GM23338 (cell line): ENCODE results near the gene COG6. TPM values are rescaled to one million over a fixed set of nuclear protein-coding genes. Genes with fewer than 3 reads are reported as not detected.

ENCODE experiments used
- ATAC-seq: fragments of 200-7000 bp; cut with Tn5 transposase; 3 replicates; pipeline ENCODE4 v1.9.1; 2020
- DNase-seq: peaks from one replicate; pipeline ENCODE4 v3.0.0-alpha.2; 2015; ENCODE audit warnings: low spot score
- H2AFZ ChIP-seq: fragments of 200-600 bp; sonication (generic); 2 replicates; pipeline ENCODE4 v1.8.0; 2016; ENCODE audit warnings: antibody characterized with exemption, mild to moderate bottlenecking, moderate library complexity
- H3F3A ChIP-seq: fragments of 200-600 bp; sonication (generic); replicated peaks from 2 replicates; pipeline ENCODE4 v1.8.0; 2017; ENCODE audit warnings: antibody characterized with exemption, mixed run types, low read depth
- H3K27ac ChIP-seq: fragments of 200-600 bp; sonication (generic); 2 replicates; pipeline ENCODE4 v1.6.1; 2016; ENCODE audit warnings: low read depth
- H3K27me3 ChIP-seq: fragments of 200-600 bp; sonication (generic); 2 replicates; pipeline ENCODE4 v1.8.0; 2016; ENCODE audit warnings: mild to moderate bottlenecking, mixed run types, moderate library complexity; ENCODE audit not compliant: insufficient read depth
- H3K36me3 ChIP-seq: fragments of 200-600 bp; sonication (generic); 2 replicates; pipeline ENCODE4 v1.8.0; 2016; ENCODE audit warnings: mild to moderate bottlenecking; ENCODE audit not compliant: insufficient read depth
- H3K4me1 ChIP-seq: fragments of 200-600 bp; sonication (generic); 2 replicates; pipeline ENCODE4 v1.8.0; 2016; ENCODE audit warnings: mild to moderate bottlenecking, moderate library complexity; ENCODE audit not compliant: insufficient read depth
- H3K4me2 ChIP-seq: fragments of 200-600 bp; sonication (generic); 2 replicates; pipeline ENCODE4 v1.7.1; 2017; ENCODE audit warnings: mixed run types
- H3K4me3 ChIP-seq: fragments of 200-600 bp; sonication (generic); 2 replicates; pipeline ENCODE4 v1.6.1; 2016; ENCODE audit warnings: mixed run types
- H3K79me2 ChIP-seq: fragments of 200-600 bp; sonication (generic); replicated peaks from 2 replicates; pipeline ENCODE4 v1.8.0; 2017; ENCODE audit warnings: mild to moderate bottlenecking; ENCODE audit not compliant: insufficient read depth
- H3K9me2 ChIP-seq: fragments of 200-600 bp; sonication (generic); 2 replicates; pipeline ENCODE4 v1.8.0; 2017; ENCODE audit not compliant: insufficient read depth
- H4K20me1 ChIP-seq: fragments of 200-600 bp; sonication (generic); replicated peaks from 2 replicates; pipeline ENCODE4 v1.8.0; 2017; ENCODE audit warnings: mild to moderate bottlenecking; ENCODE audit not compliant: insufficient read depth
- H3K27ac Mint-ChIP-seq: 2 replicates; pipeline ENCODE4 v1.8.0; 2020; ENCODE audit warnings: inconsistent platforms, mild to moderate bottlenecking, moderate library complexity, mixed read lengths
- H3K27me3 Mint-ChIP-seq: 3 replicates; pipeline ENCODE4 v1.8.0; 2022; ENCODE audit warnings: low read depth, mild to moderate bottlenecking, moderate library complexity, mixed read lengths, inconsistent platforms; ENCODE audit not compliant: insufficient read depth, poor library complexity
- H3K36me3 Mint-ChIP-seq: 3 replicates; pipeline ENCODE4 v1.8.0; 2021; ENCODE audit warnings: low read depth, mild to moderate bottlenecking, inconsistent platforms, moderate library complexity, mixed read lengths
- H3K4me1 Mint-ChIP-seq: 3 replicates; pipeline ENCODE4 v1.8.0; 2020; ENCODE audit warnings: mild to moderate bottlenecking, inconsistent platforms, mixed read lengths
- H3K4me3 Mint-ChIP-seq: 3 replicates; pipeline ENCODE4 v1.8.0; 2021; ENCODE audit warnings: moderate library complexity, mild to moderate bottlenecking, inconsistent platforms, mixed read lengths
- H3K9me3 Mint-ChIP-seq: 3 replicates; pipeline ENCODE4 v1.8.0; 2020; ENCODE audit warnings: moderate library complexity, mild to moderate bottlenecking, inconsistent platforms, mixed read lengths
- CREB1 ChIP-seq: fragments of 250-450 bp; sonication (Bioruptor Pico); IDR thresholded peaks from 2 replicates; pipeline ENCODE4 v1.5.0; 2020; ENCODE audit warnings: low read depth, mild to moderate bottlenecking, moderate library complexity
- CTCF ChIP-seq, 2 experiments: fragments of 200-600 bp in 1 of 2; sonication (generic) in 1 of 2; conservative IDR thresholded peaks; 2 replicates each; pipeline versions ENCODE4 v1.5.1 to v1.6.1; 2016 to 2017; ENCODE audit warnings: antibody characterized with exemption in 2 of 2, low read depth in 2 of 2, mild to moderate bottlenecking in 2 of 2, moderate library complexity in 1 of 2
- ETS1 ChIP-seq: IDR thresholded peaks from 2 replicates; pipeline ENCODE4 v1.6.1; 2016; ENCODE audit warnings: antibody characterized with exemption
- EZH2 ChIP-seq: fragments of 200-600 bp; sonication (generic); IDR thresholded peaks from one replicate; pipeline ENCODE4 v1.8.0; 2017; ENCODE audit warnings: antibody characterized with exemption, mild to moderate bottlenecking, low read depth; ENCODE audit not compliant: unreplicated experiment
- EZH2phosphoT487 ChIP-seq: fragments of 200-600 bp; sonication (generic); IDR thresholded peaks from one replicate; pipeline ENCODE4 v1.8.1; 2018; ENCODE audit warnings: antibody characterized with exemption; ENCODE audit not compliant: unreplicated experiment
- JUNB ChIP-seq: IDR thresholded peaks from one replicate; pipeline ENCODE4 v1.6.1; 2016; ENCODE audit warnings: antibody characterized with exemption; ENCODE audit not compliant: unreplicated experiment
- NANOG ChIP-seq: IDR thresholded peaks from 2 replicates; pipeline ENCODE4 v1.6.1; 2016; ENCODE audit warnings: antibody characterized with exemption, borderline replicate concordance
- POLR2AphosphoS5 ChIP-seq: IDR thresholded peaks from 2 replicates; pipeline ENCODE4 v1.6.1; 2016; ENCODE audit warnings: antibody characterized with exemption, low read depth
- STAT1 ChIP-seq: IDR thresholded peaks from one replicate; pipeline ENCODE4 v1.6.1; 2016; ENCODE audit warnings: antibody characterized with exemption; ENCODE audit not compliant: unreplicated experiment
- ZNF114 ChIP-seq: fragments of 250-450 bp; sonication (Bioruptor Pico); IDR thresholded peaks from 2 replicates; pipeline ENCODE4 v1.5.0; 2020; ENCODE audit warnings: mild to moderate bottlenecking, moderate library complexity
- ZNF331 ChIP-seq: fragments of 250-450 bp; sonication (Bioruptor Pico); IDR thresholded peaks from 2 replicates; pipeline ENCODE4 v1.5.0; 2020; ENCODE audit warnings: low read depth, mild to moderate bottlenecking, moderate library complexity
- ZNF462 ChIP-seq: fragments of 250-450 bp; sonication (Bioruptor Pico); IDR thresholded peaks from 2 replicates; pipeline ENCODE4 v1.5.0; 2020; ENCODE audit warnings: mild to moderate bottlenecking, moderate library complexity
- polyA plus RNA-seq: library from polyadenylated mRNA; unstranded; fragments of >200 nt; fragmentation: Nextera tagmentation; extraction: Ambion mirVana; gene quantifications from 2 replicates; pipeline ENCODE4 v1.2.1, GENCODE V29; 2016
- total RNA-seq: library from RNA; depleted of rRNA; stranded (reverse); fragments of >200 nt; shearing (Covaris generic); gene quantifications from 2 replicates; pipeline ENCODE4 v1.2.3, GENCODE V29; 2014

Gene COG6
- total and polyA plus RNA-seq, 2 experiments from 2014 or later: 10.0 to 23.6 TPM

DNA sequence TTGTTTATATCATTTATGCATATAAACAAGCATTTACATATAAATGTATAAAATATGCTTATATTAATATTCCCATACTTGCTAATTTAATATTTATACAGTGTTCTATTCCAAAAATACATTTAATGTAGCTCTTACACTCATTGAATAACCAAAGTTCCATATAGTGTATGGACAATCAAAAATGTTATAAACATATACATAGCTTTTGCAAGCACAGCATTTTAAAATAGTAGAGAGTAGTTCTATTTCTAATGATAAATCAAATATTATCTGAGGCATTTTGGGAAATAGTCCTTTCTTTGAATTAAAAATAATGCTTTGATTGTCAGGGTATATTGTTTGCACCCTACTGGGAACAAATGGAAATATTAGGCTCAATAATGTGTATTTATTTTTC, 22.5 kb upstream of the COG6 start:
- Mint-ChIP-seq H3K27me3 (no peaks in the 10 kb centered on the region), H3K27ac (no peak overlapping the region), H3K4me1 (peaks cover 5% of the 10 kb centered on the region; the same call in 1 of the 3 replicates), H3K4me3 (no peak overlapping the region), H3K36me3 (no peaks in the 10 kb centered on the region), H3K9me3 (peaks cover 2% of the 10 kb centered on the region; the same call in 1 of the 3 replicates)
- Histone ChIP-seq H3K36me3 (no peaks in the 10 kb centered on the region), H3K79me2 (no peaks in the 10 kb centered on the region), H3F3A (no peaks in the 10 kb centered on the region), H3K27me3 (no peaks in the 10 kb centered on the region), H3K27ac (no peak overlapping the region), H3K4me1 (peaks cover 5% of the 10 kb centered on the region; the same call in 1 of the 2 replicates), H3K9me2 (no peaks in the 10 kb centered on the region), H3K4me3 (no peak overlapping the region), H4K20me1 (no peaks in the 10 kb centered on the region), H3K4me2 (no peak overlapping the region), H2AFZ (no peak overlapping the region)
- no peak for TF ChIP-seq POLR2AphosphoS5
- TF ChIP-seq ETS1: no peak
- no peak for TF ChIP-seq STAT1
- no peak for TF ChIP-seq ZNF331 (CRISPR knock-in tag)
- no peak for TF ChIP-seq NANOG
- TF ChIP-seq ZNF114: no peak
- no peak for TF ChIP-seq EZH2
- ATAC-seq (no peak), DNase-seq (no peak)

GRCh38 chr13:39635564-39635963, 19.9 kb upstream of the COG6 start:
- Histone ChIP-seq H4K20me1 (no peaks in the 10 kb centered on the region), H3K4me2 (no peak overlapping the region), H3F3A (no peaks in the 10 kb centered on the region), H3K4me3 (no peak overlapping the region), H3K27me3 (no peaks in the 10 kb centered on the region), H3K4me1 (peaks cover 5% of the 10 kb centered on the region; the same call in 1 of the 2 replicates), H3K79me2 (no peaks in the 10 kb centered on the region), H2AFZ (no peak overlapping the region), H3K9me2 (no peaks in the 10 kb centered on the region), H3K27ac (no peak overlapping the region), H3K36me3 (no peaks in the 10 kb centered on the region)
- Mint-ChIP-seq H3K27ac (no peak overlapping the region), H3K4me3 (no peak overlapping the region), H3K36me3 (no peaks in the 10 kb centered on the region), H3K27me3 (no peaks in the 10 kb centered on the region), H3K4me1 (peaks cover 5% of the 10 kb centered on the region; the same call in 1 of the 3 replicates), H3K9me3 (peaks cover 3% of the 10 kb centered on the region; the same call in 1 of the 3 replicates)
- ATAC-seq (no peak), DNase-seq (no peak)
- TF ChIP-seq ZNF331 (CRISPR knock-in tag) (no peak), STAT1 (no peak), NANOG (no peak), EZH2phosphoT487 (no peak), JUNB (no peak), ZNF114 (no peak), EZH2 (no peak), CTCF (conservative IDR thresholded peaks at IDR 0.05; ENCODE audit: low read depth in 2 of 2) (no peak), ZNF462 (CRISPR knock-in tag) (no peak), CREB1 (CRISPR knock-in tag) (no peak)
